Cardiac fibroblast (primary cell): ENCODE measurements around the gene ADGRB2.
A peak's percentile ranks its signal among the peaks of the same experiment; 100 is the strongest.

ENCODE experiments used
- DNase-seq, 2 donors: peaks; one replicate each; pipeline versions ENCODE4 v3.0.0 to v3.0.0-alpha.2; 2010; ENCODE audit warnings: low read depth in 2 of 2
- H3K4me3 ChIP-seq, 2 donors: replicated peaks in 1 of 2; 1 replicate in 1 of 2; 2 replicates in 1 of 2; pipeline ENCODE4 v1.5.1; 2011; ENCODE audit warnings: low read depth in 2 of 2, low read length in 2 of 2, mild to moderate bottlenecking in 2 of 2, moderate library complexity in 1 of 2
- TF ChIP-seq, protein P1 (sequence below): IDR thresholded peaks from one replicate; pipeline ENCODE4 v1.5.1; 2011; ENCODE audit warnings: low read depth, mild to moderate bottlenecking, low read length, inconsistent platforms

ADGRB2 gene

DNA sequence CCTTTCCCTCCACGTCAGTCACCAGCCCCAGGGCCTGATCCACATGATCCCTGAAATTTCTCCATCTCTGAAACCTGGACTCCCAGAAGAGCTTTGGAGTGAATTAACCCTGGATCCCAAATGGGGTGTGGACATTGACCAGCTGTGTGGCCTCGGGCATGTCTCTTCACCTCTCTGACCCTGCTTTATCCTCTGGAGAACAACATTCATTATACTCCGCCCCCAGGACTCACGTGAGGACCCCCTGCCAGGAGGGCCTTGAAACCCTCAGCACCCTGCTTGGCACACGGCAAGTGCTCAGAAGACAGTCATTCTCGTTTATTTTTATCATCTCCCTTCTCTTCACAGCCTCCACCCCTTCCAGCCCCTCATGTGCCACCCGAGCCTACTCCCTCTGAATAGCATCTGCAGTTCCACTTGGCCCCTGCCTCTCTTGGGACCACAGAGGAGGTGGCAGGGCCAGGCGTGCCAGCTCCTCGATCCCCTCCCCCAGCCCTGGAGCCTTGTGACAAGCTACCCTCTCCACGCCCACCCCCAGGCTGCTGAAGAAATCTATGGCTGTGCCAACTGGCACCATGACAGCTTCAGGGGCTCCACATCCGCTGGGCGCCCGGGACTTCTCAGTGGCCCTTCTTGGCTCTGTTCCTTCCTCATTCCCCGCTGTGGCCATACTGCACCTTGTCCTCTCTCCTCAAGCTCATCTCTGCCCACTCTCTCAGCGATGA is 18.0 kb downstream of the ADGRB2 start:
- DNase-seq = peak in 1 of 2 donors; percentile 48
- H3K4me3 ChIP-seq = no peak overlapping the region
- TF ChIP-seq, protein P1, sequence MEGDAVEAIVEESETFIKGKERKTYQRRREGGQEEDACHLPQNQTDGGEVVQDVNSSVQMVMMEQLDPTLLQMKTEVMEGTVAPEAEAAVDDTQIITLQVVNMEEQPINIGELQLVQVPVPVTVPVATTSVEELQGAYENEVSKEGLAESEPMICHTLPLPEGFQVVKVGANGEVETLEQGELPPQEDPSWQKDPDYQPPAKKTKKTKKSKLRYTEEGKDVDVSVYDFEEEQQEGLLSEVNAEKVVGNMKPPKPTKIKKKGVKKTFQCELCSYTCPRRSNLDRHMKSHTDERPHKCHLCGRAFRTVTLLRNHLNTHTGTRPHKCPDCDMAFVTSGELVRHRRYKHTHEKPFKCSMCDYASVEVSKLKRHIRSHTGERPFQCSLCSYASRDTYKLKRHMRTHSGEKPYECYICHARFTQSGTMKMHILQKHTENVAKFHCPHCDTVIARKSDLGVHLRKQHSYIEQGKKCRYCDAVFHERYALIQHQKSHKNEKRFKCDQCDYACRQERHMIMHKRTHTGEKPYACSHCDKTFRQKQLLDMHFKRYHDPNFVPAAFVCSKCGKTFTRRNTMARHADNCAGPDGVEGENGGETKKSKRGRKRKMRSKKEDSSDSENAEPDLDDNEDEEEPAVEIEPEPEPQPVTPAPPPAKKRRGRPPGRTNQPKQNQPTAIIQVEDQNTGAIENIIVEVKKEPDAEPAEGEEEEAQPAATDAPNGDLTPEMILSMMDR = no peak

DNA sequence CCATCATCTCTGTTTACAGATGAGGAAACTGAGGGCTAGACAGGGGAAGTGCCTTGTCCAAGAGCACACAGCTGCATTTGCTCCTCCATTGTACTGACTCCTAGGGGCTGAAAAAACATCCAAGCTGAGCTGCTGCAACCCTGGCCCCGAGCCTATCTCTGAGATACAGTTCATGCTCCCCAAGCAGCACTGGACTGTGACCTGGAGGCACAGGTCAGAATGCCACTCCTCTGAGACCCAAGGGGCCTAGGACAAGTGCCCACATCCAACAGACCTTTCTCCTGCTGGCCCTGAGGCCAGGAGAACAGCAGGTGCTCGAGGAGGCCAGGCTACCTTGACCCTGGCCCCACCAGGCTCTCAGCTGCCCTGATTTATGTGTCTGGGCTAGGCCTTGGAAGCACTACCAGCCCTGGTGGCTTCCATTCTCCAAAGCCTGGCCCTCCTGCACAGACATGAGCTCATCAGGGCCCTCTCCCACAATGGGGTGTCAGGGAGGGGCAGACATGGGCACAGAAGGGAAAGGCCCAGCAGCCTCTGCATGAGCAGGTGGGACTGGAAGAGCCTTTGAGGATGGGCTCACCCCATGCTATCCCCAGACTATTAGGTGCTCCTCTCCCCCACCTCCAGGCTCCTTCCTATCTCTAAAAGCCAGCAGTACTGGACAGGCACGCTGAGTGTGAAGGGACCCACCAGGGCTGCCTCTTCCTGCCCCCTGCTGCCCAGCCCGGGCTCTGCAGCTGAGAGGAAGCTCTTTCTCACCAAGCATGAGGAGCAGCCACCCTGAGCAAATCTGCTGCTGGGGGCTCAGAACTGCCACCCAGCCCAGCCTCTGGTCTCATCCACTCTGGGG is 18.8 kb downstream of the ADGRB2 start:
- DNase-seq = peak; percentile 71 to 76
- H3K4me3 ChIP-seq = no peak overlapping the region
- TF ChIP-seq, protein P1 = peak; percentile 95

DNA sequence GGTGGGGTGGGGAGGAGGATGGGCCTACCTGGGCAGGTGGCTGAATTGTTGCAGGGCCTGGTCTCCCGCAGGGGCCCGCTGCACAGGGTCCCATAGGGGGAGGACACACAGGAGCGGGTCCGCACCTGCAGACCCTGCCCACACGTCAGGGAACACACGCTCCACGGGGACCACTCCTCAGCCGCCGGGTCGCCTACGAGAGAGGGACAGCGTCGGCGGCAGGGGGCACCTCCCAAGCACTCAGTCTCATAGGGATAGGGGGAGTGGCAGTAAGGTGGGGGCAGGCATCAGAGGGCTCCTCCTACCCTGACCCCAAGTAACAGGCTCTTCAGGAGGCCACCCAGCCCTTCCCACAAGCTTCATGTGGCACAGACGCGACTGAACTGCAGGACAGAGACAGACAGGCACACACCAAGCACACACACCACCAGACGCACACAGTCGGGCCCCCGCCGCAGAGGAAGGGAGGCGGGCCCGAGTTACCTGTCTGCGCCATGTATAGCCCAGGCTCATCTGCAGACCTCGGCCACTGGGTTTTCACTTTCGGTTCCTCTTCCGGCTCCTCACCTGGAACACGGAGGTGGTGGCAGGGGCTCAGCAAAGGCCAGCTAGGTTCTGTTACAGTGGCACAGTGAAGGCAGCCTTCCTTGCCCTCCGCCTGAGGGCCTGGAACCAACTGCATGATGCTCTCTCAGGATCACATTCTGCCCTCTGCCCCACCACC is 19.8 kb downstream of the ADGRB2 start:
- DNase-seq = no peak
- TF ChIP-seq, protein P1 = no peak
- no peak overlapping the region for H3K4me3 ChIP-seq

DNA sequence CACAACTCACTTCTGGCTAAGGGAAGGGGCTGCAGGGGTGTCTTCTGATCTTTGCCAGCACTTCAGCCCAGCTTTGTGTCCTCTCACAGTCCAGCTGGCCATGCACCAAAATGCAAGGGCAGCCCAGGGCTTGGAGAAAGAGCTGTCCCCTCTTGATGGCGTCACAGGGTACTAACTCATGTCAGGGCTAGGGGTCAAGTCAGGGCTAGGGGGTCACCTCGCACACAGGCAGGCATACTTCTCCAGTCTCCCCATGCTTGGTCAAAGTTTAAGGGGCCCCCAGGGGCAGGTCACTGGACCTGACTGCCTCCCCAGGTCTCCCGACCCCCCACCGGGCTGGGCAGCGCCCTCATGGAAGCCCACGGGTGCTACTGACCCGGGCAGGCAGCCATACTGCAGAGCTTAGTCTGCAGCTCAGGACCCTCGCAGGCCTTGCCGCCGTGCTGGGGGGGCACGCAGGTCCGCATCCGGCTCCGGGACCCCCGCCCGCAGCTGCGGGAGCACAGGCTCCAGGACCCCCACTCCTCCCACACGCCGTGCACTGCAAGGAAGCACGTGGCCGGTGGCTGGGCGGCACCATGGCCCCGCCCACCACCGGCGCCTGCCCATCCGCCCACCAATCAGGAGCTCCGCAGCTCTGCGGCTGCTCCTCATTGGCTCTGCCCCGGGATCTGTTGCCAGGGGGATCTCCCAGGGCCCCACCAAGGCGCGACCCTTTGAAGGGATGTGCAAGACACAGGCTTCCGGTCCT is 21.5 kb downstream of the ADGRB2 start:
- H3K4me3 ChIP-seq = no peak overlapping the region
- no peak for DNase-seq
- TF ChIP-seq, protein P1 = no peak

DNA sequence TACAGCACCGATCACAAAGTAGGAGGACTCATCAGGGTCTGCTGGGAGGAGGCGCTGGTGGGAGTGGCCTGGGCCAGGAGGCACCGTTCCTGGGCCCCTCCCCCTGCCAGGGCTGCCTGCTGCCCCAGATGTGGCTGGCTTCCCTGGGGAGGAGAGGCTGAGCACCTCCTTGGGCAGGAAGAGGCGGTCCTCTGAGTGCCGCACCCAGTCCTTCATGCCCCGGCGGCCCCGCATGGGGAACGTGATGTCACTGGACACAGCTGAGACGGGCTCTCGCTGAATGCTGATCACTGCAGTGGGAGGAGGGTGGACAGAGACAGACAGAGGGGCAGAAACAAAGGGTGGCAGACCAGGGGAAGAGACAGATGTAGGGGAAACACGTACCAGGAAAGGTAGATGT is 24.8 kb downstream of the ADGRB2 start:
- TF ChIP-seq, protein P1 = no peak
- H3K4me3 ChIP-seq = no peak overlapping the region
- no peak for DNase-seq

DNA sequence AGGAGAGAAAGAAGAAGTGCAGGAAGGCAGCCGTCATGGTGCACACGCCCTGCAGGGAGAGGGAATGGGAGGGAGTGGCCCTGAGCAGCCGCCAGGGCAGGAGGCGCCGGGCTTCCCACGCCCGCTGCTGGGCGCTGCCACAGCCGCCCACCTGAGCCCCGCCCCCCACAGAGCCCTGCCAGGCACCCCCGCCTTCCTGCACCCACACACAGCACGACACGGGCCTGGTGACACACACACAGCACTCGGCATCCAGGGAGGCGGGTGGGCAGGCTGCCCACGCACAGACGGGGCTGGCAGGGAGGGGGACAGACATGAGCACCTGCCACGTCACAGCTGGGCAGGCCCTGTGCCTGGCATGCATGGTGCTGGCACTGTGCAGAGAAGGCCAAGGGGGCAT is 27.5 kb downstream of the ADGRB2 start:
- TF ChIP-seq, protein P1 = no peak
- no peak overlapping the region for H3K4me3 ChIP-seq
- DNase-seq = no peak
